Uterus (tissue), 2 donors: Measurements from ENCODE around the gene GALNT1.

Experiments used
- CTCF ChIP-seq, 4 experiments: fragments of 200-600 bp in 2 of 4; fragments of 450-650 bp in 2 of 4; sonication (generic) in 2 of 4; IDR thresholded peaks; one replicate each; pipeline ENCODE4 v1.5.1; 2016 to 2019; ENCODE audit warnings: antibody characterized with exemption in 4 of 4, mild to moderate bottlenecking in 2 of 4, moderate library complexity in 1 of 4
- POLR2A ChIP-seq, 2 donors: fragments of 450-650 bp; IDR thresholded peaks; one replicate each; pipeline ENCODE4 v1.6.1; 2016; ENCODE audit warnings: antibody characterized with exemption in 2 of 2, mild to moderate bottlenecking in 1 of 2, moderate library complexity in 1 of 2

- no peak for TF ChIP-seq CTCF (IDR thresholded peaks at IDR 0.05)
- no peak for TF ChIP-seq POLR2A (IDR thresholded peaks at IDR 0.05)
Measured at GRCh38 chr18:35559867-35560266, 21.7 kb upstream of the GALNT1 start.
